NCI-H345 treated with DMSO at 0.1 percent for 48 hours (cell line): ENCODE data around the gene RNF8.
"Not testable (repeated sequence)": the region's sequence is repeated elsewhere in the genome, so short reads cannot be mapped to it uniquely, and the experiment has no call there.

Source experiments
- DNase-seq: peaks from one replicate; lab custom pipeline; 2025; ENCODE audit not compliant: unreplicated experiment; lab: John Stamatoyannopoulos, UW

RNF8 gene

DNA sequence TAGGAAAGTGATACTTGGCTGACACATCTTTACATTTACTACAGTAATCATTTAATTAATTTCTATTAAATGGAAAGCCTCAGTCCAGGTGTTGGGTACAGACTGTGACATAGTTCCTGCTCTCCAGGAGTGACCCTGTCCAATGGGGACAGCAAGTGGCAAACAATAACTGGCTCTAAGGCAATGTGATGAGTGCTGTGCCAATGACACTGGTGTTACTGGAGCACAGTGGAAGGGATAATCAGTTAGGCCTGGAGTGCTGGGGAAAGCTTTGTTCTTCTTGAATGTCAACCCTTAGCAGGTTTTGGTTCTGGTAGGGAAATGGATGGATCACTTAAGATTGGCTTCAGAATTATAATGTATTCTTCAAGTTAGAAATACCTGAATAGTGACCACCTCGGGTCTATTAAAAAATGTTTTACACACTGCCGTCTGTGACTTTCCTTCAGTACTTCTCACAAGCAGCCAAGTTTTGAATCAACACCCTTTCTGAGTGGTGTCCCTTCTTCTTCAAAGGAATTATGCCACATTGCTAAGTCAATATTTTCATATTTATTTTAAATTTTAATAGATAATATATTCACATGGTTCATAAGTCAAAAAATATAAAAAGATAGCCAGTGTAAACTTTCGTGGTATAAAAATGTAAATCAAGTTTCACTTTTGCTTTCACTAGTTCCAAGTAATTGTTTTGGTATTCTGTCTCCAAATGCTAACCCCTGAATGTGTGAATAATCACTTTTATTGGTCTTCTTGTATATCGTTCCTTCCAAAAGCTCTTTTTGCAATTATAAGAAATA is 88.8 kb downstream of the RNF8 start:
- DNase-seq, result no peak

DNA sequence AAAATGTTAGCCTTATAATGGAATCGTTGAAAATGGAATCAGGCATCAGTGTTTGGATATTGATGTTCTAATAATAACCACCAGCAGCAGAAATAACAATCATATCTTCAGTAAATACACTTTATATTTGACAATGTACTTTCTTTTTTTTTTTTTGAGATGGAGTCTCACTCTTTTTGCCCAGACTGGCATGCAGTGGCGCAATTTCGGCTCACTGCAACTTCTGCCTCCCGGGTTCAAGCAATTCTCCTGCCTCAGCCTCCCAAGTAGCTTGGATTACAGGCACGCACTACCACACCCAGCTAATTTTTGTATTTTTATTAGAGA is 89.4 kb downstream of the RNF8 start:
- DNase-seq, result not testable (repeated sequence)
